HG03045 (cell line): ENCODE results near the gene PTBP3.
A peak's percentile ranks its signal among the peaks of the same experiment; 100 is the strongest.
"Not testable (repeated sequence)": the region's sequence is repeated elsewhere in the genome, so short reads cannot be mapped to it uniquely, and the experiment has no call there.

Source experiments
- ATAC-seq: cut with Tn5 transposase; IDR thresholded peaks from one replicate; pipeline ENCODE4 v1.9.1; 2021; ENCODE audit warnings: mild to moderate bottlenecking, moderate library complexity; ENCODE audit not compliant: unreplicated experiment

PTBP3 gene

GRCh38 chr9:112332977-112333638 lies at the start of gene PTBP3:
Gene PTBP3 (minus strand): TSS chr9:112333619. CDS start chr9:112297865, 35,754 bp downstream.
- ATAC-seq = peak; percentile 62

- ATAC-seq = no peak
Measured at GRCh38 chr9:112382501-112383364, 49.3 kb upstream of the PTBP3 start.

GRCh38 chr9:112382066-112382465 lies 48.6 kb upstream of the PTBP3 start:
- ATAC-seq = no peak

- no peak for ATAC-seq
Measured at GRCh38 chr9:112380825-112381221, 47.4 kb upstream of the PTBP3 start.

- peak; percentile 26 for ATAC-seq
Measured at GRCh38 chr9:112380102-112380824, 46.8 kb upstream of the PTBP3 start, which contains the start of gene HSDL2. Gene HSDL2 (plus strand): TSS chr9:112380108. CDS start chr9:112380164, 56 bp downstream.

- ATAC-seq = peak; percentile 84
Measured at GRCh38 chr9:112379177-112380101, 46.0 kb upstream of the PTBP3 start.

- ATAC-seq = peak; percentile 14
Measured at GRCh38 chr9:112378328-112379176, 45.1 kb upstream of the PTBP3 start.

- ATAC-seq = no peak
Measured at GRCh38 chr9:112377684-112378327, 44.4 kb upstream of the PTBP3 start.

GRCh38 chr9:112377087-112377486 lies 43.7 kb upstream of the PTBP3 start:
- ATAC-seq = no peak

- ATAC-seq = no peak
Measured at GRCh38 chr9:112375361-112375760, 41.9 kb upstream of the PTBP3 start.

- ATAC-seq = not testable (repeated sequence)
Measured at GRCh38 chr9:112374232-112374631, 40.8 kb upstream of the PTBP3 start.

- ATAC-seq = not testable (repeated sequence)
Measured at GRCh38 chr9:112373666-112374065, 40.2 kb upstream of the PTBP3 start.

GRCh38 chr9:112371060-112371459 lies 37.6 kb upstream of the PTBP3 start:
- no peak for ATAC-seq

- ATAC-seq = no peak
Measured at GRCh38 chr9:112369817-112370216, 36.4 kb upstream of the PTBP3 start.

- no peak for ATAC-seq
Measured at GRCh38 chr9:112367465-112367864, 34.0 kb upstream of the PTBP3 start.

- ATAC-seq = no peak
Measured at GRCh38 chr9:112366591-112366990, 33.2 kb upstream of the PTBP3 start.

- not testable (repeated sequence) for ATAC-seq
Measured at GRCh38 chr9:112365257-112365656, 31.8 kb upstream of the PTBP3 start.

GRCh38 chr9:112364761-112365160 lies 31.3 kb upstream of the PTBP3 start:
- ATAC-seq = no peak

- ATAC-seq = no peak
Measured at GRCh38 chr9:112361601-112362000, 28.2 kb upstream of the PTBP3 start.
